ENCODE results near the gene YY1.

- TF ChIP-seq CTCF (IDR thresholded peaks at IDR 0.05 in 4 of 5, conservative IDR thresholded peaks at IDR 0.05 in 1 of 5) (peak in 1 of 5 experiments; percentile 6), POLR2A (IDR thresholded peaks at IDR 0.05) (no peak)
Observed at GRCh38 chr14:100285913-100286400, 47.0 kb downstream of the YY1 start.
